ENCODE measurements around the gene KLHL40. TPM values are rescaled to one million over a fixed set of nuclear protein-coding genes. Genes with fewer than 3 reads are reported as not detected.

The KLHL40 gene
- total RNA-seq, 1 donor from 2014 or later = not detected

- ChIA-PET POLR2A (no interaction called here), CTCF (no interaction called here)
- DNase-seq (no peak), ATAC-seq (ENCODE audit: low read depth) (no peak)
- Mint-ChIP-seq H3K27ac (no peak overlapping the region), H3K4me1 (peaks cover 18% of the 10 kb centered on the region), H3K36me3 (ENCODE audit: low read depth) (no peaks in the 10 kb centered on the region), H3K4me3 (no peak overlapping the region), H3K9me3 (no peaks in the 10 kb centered on the region), H3K27me3 (no peaks in the 10 kb centered on the region)
- TF ChIP-seq, protein P1, sequence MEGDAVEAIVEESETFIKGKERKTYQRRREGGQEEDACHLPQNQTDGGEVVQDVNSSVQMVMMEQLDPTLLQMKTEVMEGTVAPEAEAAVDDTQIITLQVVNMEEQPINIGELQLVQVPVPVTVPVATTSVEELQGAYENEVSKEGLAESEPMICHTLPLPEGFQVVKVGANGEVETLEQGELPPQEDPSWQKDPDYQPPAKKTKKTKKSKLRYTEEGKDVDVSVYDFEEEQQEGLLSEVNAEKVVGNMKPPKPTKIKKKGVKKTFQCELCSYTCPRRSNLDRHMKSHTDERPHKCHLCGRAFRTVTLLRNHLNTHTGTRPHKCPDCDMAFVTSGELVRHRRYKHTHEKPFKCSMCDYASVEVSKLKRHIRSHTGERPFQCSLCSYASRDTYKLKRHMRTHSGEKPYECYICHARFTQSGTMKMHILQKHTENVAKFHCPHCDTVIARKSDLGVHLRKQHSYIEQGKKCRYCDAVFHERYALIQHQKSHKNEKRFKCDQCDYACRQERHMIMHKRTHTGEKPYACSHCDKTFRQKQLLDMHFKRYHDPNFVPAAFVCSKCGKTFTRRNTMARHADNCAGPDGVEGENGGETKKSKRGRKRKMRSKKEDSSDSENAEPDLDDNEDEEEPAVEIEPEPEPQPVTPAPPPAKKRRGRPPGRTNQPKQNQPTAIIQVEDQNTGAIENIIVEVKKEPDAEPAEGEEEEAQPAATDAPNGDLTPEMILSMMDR (IDR thresholded peaks at IDR 0.05) = no peak
- intact Hi-C loops (cut with micrococcal nuclease) = no loop called here
These were observed 29.0 kb downstream of the KLHL40 start for GRCh38 chr3:42714171-42714852.

DNA sequence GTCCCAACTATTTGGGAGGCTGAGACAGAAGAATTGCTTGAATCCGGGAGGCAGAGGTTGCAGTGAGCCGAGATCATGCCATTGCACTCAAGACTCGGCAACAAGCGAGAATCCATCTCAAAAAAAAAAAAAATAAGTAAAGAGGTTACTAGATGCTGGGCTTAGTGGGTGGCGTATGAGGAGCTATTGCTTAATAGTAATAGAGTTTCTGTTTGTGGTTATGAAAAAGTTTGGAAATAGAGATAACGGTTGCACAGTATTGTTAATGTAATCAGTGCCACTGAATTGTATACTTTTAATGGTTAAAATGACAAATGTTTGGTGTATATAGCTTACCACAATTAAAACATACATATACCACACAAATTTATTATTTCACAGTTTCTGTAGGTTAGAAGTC lies 32.0 kb downstream of the KLHL40 start:
- ATAC-seq (ENCODE audit: low read depth) = no peak
- no peaks in the 10 kb centered on the region for H3K36me3 Mint-ChIP-seq (ENCODE audit: low read depth)
- peaks cover 18% of the 10 kb centered on the region for H3K4me1 Mint-ChIP-seq
- peaks cover 2% of the 10 kb centered on the region for H3K27me3 Mint-ChIP-seq
- H3K9me3 Mint-ChIP-seq = no peaks in the 10 kb centered on the region
- ChIA-PET POLR2A (no interaction called here), CTCF (no interaction called here)
- H3K4me3 Mint-ChIP-seq = no peak overlapping the region
- H3K27ac Mint-ChIP-seq = no peak overlapping the region
- TF ChIP-seq, protein P1 (IDR thresholded peaks at IDR 0.05) = no peak
- intact Hi-C loops (cut with micrococcal nuclease) = no loop called here
- no peak for DNase-seq

DNA sequence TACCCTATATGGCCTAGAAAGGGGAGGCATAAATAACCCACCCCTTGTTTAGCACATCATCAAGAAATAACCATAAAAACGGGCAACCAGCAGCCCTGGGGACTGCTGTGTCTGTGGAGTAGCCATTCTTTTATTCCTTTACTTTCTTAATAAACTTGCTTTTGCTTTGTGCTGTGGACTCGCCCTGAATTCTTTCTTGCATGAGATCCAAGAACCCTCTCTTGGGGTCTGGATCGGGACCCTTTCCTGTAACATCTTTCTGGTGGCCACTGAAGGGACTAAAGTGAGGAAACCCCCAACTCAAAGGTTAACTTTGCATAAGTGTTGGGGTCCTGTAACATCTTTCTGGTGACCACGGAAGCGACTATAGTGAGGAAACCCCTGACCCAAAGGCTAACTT lies 33.0 kb downstream of the KLHL40 start:
- POLR2A ChIA-PET = no interaction called here
- peaks cover 6% of the 10 kb centered on the region for H3K27me3 Mint-ChIP-seq
- DNase-seq (no peak), ATAC-seq (ENCODE audit: low read depth) (no peak)
- CTCF ChIA-PET = no interaction called here
- no peaks in the 10 kb centered on the region for H3K36me3 Mint-ChIP-seq (ENCODE audit: low read depth)
- H3K4me1 Mint-ChIP-seq = peaks cover 13% of the 10 kb centered on the region
- intact Hi-C loops (cut with micrococcal nuclease) = no loop called here
- TF ChIP-seq, protein P1 (IDR thresholded peaks at IDR 0.05) = no peak
- no peak overlapping the region for H3K4me3 Mint-ChIP-seq
- H3K9me3 Mint-ChIP-seq = no peaks in the 10 kb centered on the region
- no peak overlapping the region for H3K27ac Mint-ChIP-seq

- H3K27me3 Mint-ChIP-seq = peaks cover 8% of the 10 kb centered on the region
- no peaks in the 10 kb centered on the region for H3K36me3 Mint-ChIP-seq (ENCODE audit: low read depth)
- H3K9me3 Mint-ChIP-seq = no peaks in the 10 kb centered on the region
- no peak for ATAC-seq (ENCODE audit: low read depth)
- ChIA-PET CTCF (no interaction called here), POLR2A (no interaction called here)
- intact Hi-C loops (cut with micrococcal nuclease) = no loop called here
- DNase-seq = no peak
- H3K4me3 Mint-ChIP-seq = no peak overlapping the region
- H3K4me1 Mint-ChIP-seq = peaks cover 6% of the 10 kb centered on the region
- TF ChIP-seq, protein P1 (IDR thresholded peaks at IDR 0.05) = no peak
- H3K27ac Mint-ChIP-seq = no peak overlapping the region
These were observed 33.7 kb downstream of the KLHL40 start for GRCh38 chr3:42719002-42719401.

DNA sequence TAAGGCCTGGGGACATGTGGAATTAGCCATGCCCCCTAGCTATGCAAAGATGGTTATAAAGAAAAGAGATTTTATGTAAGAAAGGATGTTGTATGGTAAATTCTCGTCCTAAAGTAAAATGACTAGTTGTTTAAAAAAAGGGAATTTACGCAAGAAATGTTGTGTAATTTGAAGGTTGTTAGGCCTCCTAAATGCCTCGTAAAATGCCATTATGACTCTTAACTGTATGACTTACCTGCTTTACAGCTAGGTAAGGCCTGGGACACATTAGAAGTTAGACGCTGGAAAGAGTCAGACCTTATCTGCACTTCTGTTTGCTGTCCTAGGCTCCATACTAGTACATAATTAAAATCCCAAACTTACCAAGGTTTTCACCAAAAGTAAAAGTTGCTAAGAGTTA lies 34.8 kb downstream of the KLHL40 start:
- Mint-ChIP-seq H3K27me3 (peaks cover 8% of the 10 kb centered on the region), H3K27ac (no peak overlapping the region), H3K36me3 (ENCODE audit: low read depth) (no peaks in the 10 kb centered on the region), H3K9me3 (no peaks in the 10 kb centered on the region), H3K4me3 (no peak overlapping the region), H3K4me1 (no peaks in the 10 kb centered on the region)
- intact Hi-C loops (cut with micrococcal nuclease) = no loop called here
- ChIA-PET POLR2A (no interaction called here), CTCF (no interaction called here)
- ATAC-seq (ENCODE audit: low read depth) (no peak), DNase-seq (no peak)
- TF ChIP-seq, protein P1 (IDR thresholded peaks at IDR 0.05) = no peak
